ENCODE measurements around the gene CERK.

Gene CERK

GRCh38 chr22:46678785-46679700 is 59.0 kb downstream of the CERK start:
- H3K9ac ChIP-seq (ENCODE audit: low read length) = no peak overlapping the region
- no peaks in the 10 kb centered on the region for H3K4me1 ChIP-seq (ENCODE audit: insufficient read depth, low read length)
- H3K27ac ChIP-seq (ENCODE audit: low read depth, low read length) = no peak overlapping the region
- no peaks in the 10 kb centered on the region for H3K9me3 ChIP-seq (ENCODE audit: low read length)
- H3K27me3 ChIP-seq (ENCODE audit: control insufficient read depth in 1 of 2, insufficient read depth in 2 of 2, low read length in 2 of 2) = no peaks in the 10 kb centered on the region
- H3K4me3 ChIP-seq (ENCODE audit: low read depth in 1 of 2, low read length in 2 of 2) = no peak overlapping the region
- no peaks in the 10 kb centered on the region for H3K36me3 ChIP-seq (ENCODE audit: insufficient read depth, low read length)

- no peaks in the 10 kb centered on the region for H3K27me3 ChIP-seq (ENCODE audit: control insufficient read depth in 1 of 2, insufficient read depth in 2 of 2, low read length in 2 of 2)
- H3K9me3 ChIP-seq (ENCODE audit: low read length) = no peaks in the 10 kb centered on the region
- no peak overlapping the region for H3K27ac ChIP-seq (ENCODE audit: low read depth, low read length)
- no peaks in the 10 kb centered on the region for H3K4me1 ChIP-seq (ENCODE audit: insufficient read depth, low read length)
- no peak overlapping the region for H3K9ac ChIP-seq (ENCODE audit: low read length)
- no peak overlapping the region for H3K4me3 ChIP-seq (ENCODE audit: low read depth in 1 of 2, low read length in 2 of 2)
- no peaks in the 10 kb centered on the region for H3K36me3 ChIP-seq (ENCODE audit: insufficient read depth, low read length)
These were observed 59.9 kb downstream of the CERK start for GRCh38 chr22:46678003-46678657.

DNA sequence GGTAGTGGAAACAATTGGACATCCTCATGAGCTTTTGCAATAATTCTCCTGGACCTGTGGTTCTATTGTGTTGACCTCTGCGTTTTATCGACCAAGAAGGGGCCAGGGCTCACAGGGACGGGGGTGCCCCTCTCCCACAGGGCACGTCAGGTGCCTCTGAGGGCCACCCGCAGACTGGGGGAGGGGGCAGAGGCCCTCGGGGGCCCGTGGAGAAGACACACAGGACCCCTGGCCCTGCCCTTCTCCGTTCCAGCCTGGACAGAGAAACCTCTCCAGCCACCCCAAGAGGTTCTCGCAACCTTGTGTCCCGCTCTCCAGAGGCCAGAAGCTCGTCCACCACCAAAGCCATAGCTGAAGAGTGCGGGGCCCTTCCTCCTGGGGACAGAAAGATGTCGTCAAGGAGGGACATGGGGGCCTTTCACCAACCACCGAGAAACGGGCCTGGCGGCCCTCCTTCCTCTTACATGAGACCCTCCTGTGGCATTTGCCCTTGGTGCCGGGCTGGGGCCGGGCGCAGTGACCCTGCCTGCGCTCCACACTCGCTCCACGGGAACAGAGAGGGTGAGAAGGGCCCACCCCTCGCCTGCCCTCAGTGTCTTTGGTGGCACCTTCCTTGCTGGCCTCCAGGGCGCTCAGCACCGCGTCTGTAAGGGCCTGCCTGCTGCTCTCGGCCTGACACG is 60.6 kb downstream of the CERK start:
- H3K27me3 ChIP-seq (ENCODE audit: control insufficient read depth in 1 of 2, insufficient read depth in 2 of 2, low read length in 2 of 2) = no peaks in the 10 kb centered on the region
- no peak overlapping the region for H3K9ac ChIP-seq (ENCODE audit: low read length)
- no peaks in the 10 kb centered on the region for H3K9me3 ChIP-seq (ENCODE audit: low read length)
- no peaks in the 10 kb centered on the region for H3K36me3 ChIP-seq (ENCODE audit: insufficient read depth, low read length)
- no peaks in the 10 kb centered on the region for H3K4me1 ChIP-seq (ENCODE audit: insufficient read depth, low read length)
- H3K4me3 ChIP-seq (ENCODE audit: low read depth in 1 of 2, low read length in 2 of 2) = no peak overlapping the region
- H3K27ac ChIP-seq (ENCODE audit: low read depth, low read length) = no peak overlapping the region

DNA sequence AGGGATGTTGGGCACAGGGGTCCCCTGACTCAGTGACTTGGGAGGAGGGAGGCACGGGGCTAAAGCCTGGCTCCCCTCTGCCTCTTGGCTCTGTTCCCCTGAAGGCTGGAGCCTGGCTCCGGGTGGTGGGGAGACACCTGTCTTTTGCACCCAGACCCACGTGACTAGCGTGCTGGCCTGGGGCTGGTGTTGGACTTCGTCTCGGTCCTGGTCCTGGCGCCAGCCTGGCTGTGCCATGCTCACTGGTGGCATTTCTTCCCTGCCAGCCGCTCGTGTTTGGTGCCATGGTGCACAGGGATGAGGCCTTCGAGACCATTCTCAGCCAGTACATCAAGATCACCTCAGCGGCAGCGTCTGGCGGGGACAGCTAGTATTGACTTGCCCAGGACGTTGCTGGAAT is 61.2 kb downstream of the CERK start:
- Histone ChIP-seq H3K4me1 (ENCODE audit: insufficient read depth, low read length) (no peaks in the 10 kb centered on the region), H3K36me3 (ENCODE audit: insufficient read depth, low read length) (no peaks in the 10 kb centered on the region), H3K27me3 (ENCODE audit: control insufficient read depth in 1 of 2, insufficient read depth in 2 of 2, low read length in 2 of 2) (no peaks in the 10 kb centered on the region), H3K9me3 (ENCODE audit: low read length) (no peaks in the 10 kb centered on the region), H3K27ac (ENCODE audit: low read depth, low read length) (no peak overlapping the region), H3K4me3 (ENCODE audit: low read depth in 1 of 2, low read length in 2 of 2) (no peak overlapping the region), H3K9ac (ENCODE audit: low read length) (no peak overlapping the region)

DNA sequence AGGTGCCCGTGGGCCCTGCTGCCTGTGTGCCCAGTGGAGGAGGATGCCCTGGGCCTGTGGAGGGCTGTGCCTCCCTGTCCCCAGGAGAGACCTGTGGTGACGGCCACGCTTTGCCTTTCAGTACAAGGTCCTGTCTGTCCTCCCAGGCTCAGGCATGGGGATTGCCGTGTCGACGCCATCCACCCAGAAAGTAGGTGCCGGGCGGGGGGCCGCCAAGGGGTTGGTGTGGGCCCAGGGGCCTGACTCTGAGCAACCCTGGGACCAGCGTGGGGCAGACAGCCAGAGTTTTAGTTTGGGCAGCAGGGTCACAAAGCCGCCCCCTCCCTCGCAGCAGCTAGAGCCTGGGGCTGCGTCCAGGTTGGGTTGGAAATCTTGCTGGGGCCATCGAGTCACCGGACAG is 61.6 kb downstream of the CERK start:
- no peak overlapping the region for H3K4me3 ChIP-seq (ENCODE audit: low read depth in 1 of 2, low read length in 2 of 2)
- H3K36me3 ChIP-seq (ENCODE audit: insufficient read depth, low read length) = no peaks in the 10 kb centered on the region
- no peaks in the 10 kb centered on the region for H3K9me3 ChIP-seq (ENCODE audit: low read length)
- no peak overlapping the region for H3K27ac ChIP-seq (ENCODE audit: low read depth, low read length)
- no peak overlapping the region for H3K9ac ChIP-seq (ENCODE audit: low read length)
- no peaks in the 10 kb centered on the region for H3K27me3 ChIP-seq (ENCODE audit: control insufficient read depth in 1 of 2, insufficient read depth in 2 of 2, low read length in 2 of 2)
- no peaks in the 10 kb centered on the region for H3K4me1 ChIP-seq (ENCODE audit: insufficient read depth, low read length)

DNA sequence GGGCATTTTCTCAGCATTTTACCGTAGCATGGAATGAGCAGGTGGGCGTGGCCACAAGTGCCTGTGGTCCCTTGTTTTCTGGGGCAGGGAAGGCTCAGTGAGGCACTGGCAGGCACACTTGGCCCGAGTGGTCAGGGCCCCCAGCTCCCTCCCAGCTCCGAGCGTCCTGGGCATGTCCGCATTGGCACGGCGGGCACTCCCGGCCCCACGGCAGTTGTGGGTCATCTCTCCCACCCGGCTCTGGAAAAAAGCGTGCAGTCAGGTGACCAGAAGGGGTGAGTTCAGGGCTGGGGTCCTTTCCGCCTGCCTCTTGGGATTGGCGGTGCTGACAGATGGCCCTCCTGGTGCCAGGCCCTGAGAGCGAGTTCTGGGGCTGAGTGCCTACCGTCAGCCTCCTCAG is 62.1 kb downstream of the CERK start:
- no peaks in the 10 kb centered on the region for H3K36me3 ChIP-seq (ENCODE audit: insufficient read depth, low read length)
- no peak overlapping the region for H3K27ac ChIP-seq (ENCODE audit: low read depth, low read length)
- no peaks in the 10 kb centered on the region for H3K9me3 ChIP-seq (ENCODE audit: low read length)
- H3K4me1 ChIP-seq (ENCODE audit: insufficient read depth, low read length) = no peaks in the 10 kb centered on the region
- H3K9ac ChIP-seq (ENCODE audit: low read length) = no peak overlapping the region
- H3K4me3 ChIP-seq (ENCODE audit: low read depth in 1 of 2, low read length in 2 of 2) = no peak overlapping the region
- H3K27me3 ChIP-seq (ENCODE audit: control insufficient read depth in 1 of 2, insufficient read depth in 2 of 2, low read length in 2 of 2) = no peaks in the 10 kb centered on the region

DNA sequence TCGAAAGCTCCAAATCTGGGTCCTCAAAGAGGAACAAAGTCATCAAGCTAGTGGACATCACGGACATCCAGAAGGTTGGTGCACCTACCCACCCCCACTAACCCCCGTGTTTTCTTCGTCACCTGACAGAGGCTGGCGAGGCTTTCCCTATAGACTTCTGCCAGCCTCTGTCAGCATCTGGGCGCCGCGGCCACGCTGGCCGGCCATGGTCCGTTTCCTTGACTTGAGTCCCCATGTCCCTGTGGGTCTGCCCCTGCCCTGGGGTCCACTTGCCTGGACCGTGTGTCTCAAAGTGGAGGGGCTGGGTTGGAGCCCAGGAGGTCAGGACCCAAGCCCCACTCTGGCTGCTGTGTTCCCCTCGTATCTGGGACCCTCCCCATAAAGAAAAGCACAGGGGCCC is 62.6 kb downstream of the CERK start:
- H3K27me3 ChIP-seq (ENCODE audit: control insufficient read depth in 1 of 2, insufficient read depth in 2 of 2, low read length in 2 of 2) = no peaks in the 10 kb centered on the region
- no peaks in the 10 kb centered on the region for H3K9me3 ChIP-seq (ENCODE audit: low read length)
- H3K4me3 ChIP-seq (ENCODE audit: low read depth in 1 of 2, low read length in 2 of 2) = no peak overlapping the region
- no peaks in the 10 kb centered on the region for H3K36me3 ChIP-seq (ENCODE audit: insufficient read depth, low read length)
- no peaks in the 10 kb centered on the region for H3K4me1 ChIP-seq (ENCODE audit: insufficient read depth, low read length)
- H3K27ac ChIP-seq (ENCODE audit: low read depth, low read length) = no peak overlapping the region
- H3K9ac ChIP-seq (ENCODE audit: low read length) = no peak overlapping the region

GRCh38 chr22:46674906-46675305 is 63.1 kb downstream of the CERK start:
- Histone ChIP-seq H3K4me3 (ENCODE audit: low read depth in 1 of 2, low read length in 2 of 2) (no peak overlapping the region), H3K4me1 (ENCODE audit: insufficient read depth, low read length) (no peaks in the 10 kb centered on the region), H3K9ac (ENCODE audit: low read length) (no peak overlapping the region), H3K27ac (ENCODE audit: low read depth, low read length) (no peak overlapping the region), H3K9me3 (ENCODE audit: low read length) (no peaks in the 10 kb centered on the region), H3K36me3 (ENCODE audit: insufficient read depth, low read length) (no peaks in the 10 kb centered on the region), H3K27me3 (ENCODE audit: control insufficient read depth in 1 of 2, insufficient read depth in 2 of 2, low read length in 2 of 2) (no peaks in the 10 kb centered on the region)

DNA sequence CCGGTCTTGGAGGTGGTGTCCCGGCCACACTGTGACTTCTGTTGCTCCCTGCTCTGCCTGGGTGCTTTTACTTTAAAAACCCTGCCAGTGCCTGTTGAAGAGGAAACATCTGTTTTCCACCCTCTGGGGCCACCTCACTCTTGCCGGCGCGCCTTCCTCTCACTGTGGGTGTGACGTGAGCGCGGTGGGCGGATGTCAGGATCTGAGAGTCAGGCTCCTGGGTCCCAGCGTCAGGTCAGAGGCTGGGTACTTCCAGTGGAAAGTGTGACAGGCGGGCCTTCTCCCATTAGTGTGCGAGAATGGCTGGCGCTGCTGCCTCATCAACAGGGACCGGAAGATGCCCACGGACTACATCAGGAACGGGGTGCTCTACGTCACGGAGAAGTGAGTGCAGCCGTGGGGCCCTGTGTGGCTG is 63.7 kb downstream of the CERK start:
- Histone ChIP-seq H3K4me3 (ENCODE audit: low read depth in 1 of 2, low read length in 2 of 2) (no peak overlapping the region), H3K4me1 (ENCODE audit: insufficient read depth, low read length) (no peaks in the 10 kb centered on the region), H3K27me3 (ENCODE audit: control insufficient read depth in 1 of 2, insufficient read depth in 2 of 2, low read length in 2 of 2) (no peaks in the 10 kb centered on the region), H3K27ac (ENCODE audit: low read depth, low read length) (no peak overlapping the region), H3K9ac (ENCODE audit: low read length) (no peak overlapping the region), H3K36me3 (ENCODE audit: insufficient read depth, low read length) (no peaks in the 10 kb centered on the region), H3K9me3 (ENCODE audit: low read length) (no peaks in the 10 kb centered on the region)

GRCh38 chr22:46673662-46674236 is 64.3 kb downstream of the CERK start:
- Histone ChIP-seq H3K4me3 (ENCODE audit: low read depth in 1 of 2, low read length in 2 of 2) (no peak overlapping the region), H3K27ac (ENCODE audit: low read depth, low read length) (no peak overlapping the region), H3K9me3 (ENCODE audit: low read length) (no peaks in the 10 kb centered on the region), H3K36me3 (ENCODE audit: insufficient read depth, low read length) (no peaks in the 10 kb centered on the region), H3K4me1 (ENCODE audit: insufficient read depth, low read length) (no peaks in the 10 kb centered on the region), H3K9ac (ENCODE audit: low read length) (no peak overlapping the region), H3K27me3 (ENCODE audit: control insufficient read depth in 1 of 2, insufficient read depth in 2 of 2, low read length in 2 of 2) (no peaks in the 10 kb centered on the region)

DNA sequence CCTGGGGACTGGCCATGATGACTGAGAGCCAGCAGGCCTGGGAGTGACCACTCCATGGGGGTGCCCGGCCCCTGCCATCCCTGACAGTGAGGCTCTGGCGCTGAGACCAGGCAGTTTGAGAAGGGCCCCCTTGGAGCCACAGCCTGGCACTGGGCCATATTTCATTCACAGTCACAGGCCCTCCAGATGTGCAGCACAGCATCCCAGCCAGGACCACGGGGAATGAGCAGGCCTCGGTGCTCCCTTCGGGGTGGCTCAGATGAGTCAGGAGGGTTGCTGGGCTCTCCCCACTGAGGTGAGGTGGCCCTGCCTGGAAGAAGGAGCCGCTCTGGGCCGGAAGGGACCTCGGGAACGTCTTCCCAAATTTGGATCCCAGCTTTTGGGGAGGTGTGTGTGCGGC is 64.8 kb downstream of the CERK start:
- no peak overlapping the region for H3K9ac ChIP-seq (ENCODE audit: low read length)
- no peak overlapping the region for H3K4me3 ChIP-seq (ENCODE audit: low read depth in 1 of 2, low read length in 2 of 2)
- no peak overlapping the region for H3K27ac ChIP-seq (ENCODE audit: low read depth, low read length)
- H3K27me3 ChIP-seq (ENCODE audit: control insufficient read depth in 1 of 2, insufficient read depth in 2 of 2, low read length in 2 of 2) = no peaks in the 10 kb centered on the region
- no peaks in the 10 kb centered on the region for H3K9me3 ChIP-seq (ENCODE audit: low read length)
- H3K4me1 ChIP-seq (ENCODE audit: insufficient read depth, low read length) = no peaks in the 10 kb centered on the region
- no peaks in the 10 kb centered on the region for H3K36me3 ChIP-seq (ENCODE audit: insufficient read depth, low read length)

All from muscle layer of colon (tissue), 2 donors.